Measurements from ENCODE around the gene LCN6. TPM values are rescaled to one million over a fixed set of nuclear protein-coding genes. Genes with fewer than 3 reads are reported as not detected.
"Not testable (repeated sequence)": the region's sequence is repeated elsewhere in the genome, so short reads cannot be mapped to it uniquely, and the experiment has no call there.

LCN6 gene
- total RNA-seq, 4 donors from 2014 or later: 4.0 to 8.3 (median 5.9) TPM

GRCh38 chr9:136707849-136708517 lies 40.3 kb downstream of the LCN6 start:
- H3K27me3 ChIP-seq: peaks cover 12% of the 10 kb centered on the region
- TF ChIP-seq, protein P1, sequence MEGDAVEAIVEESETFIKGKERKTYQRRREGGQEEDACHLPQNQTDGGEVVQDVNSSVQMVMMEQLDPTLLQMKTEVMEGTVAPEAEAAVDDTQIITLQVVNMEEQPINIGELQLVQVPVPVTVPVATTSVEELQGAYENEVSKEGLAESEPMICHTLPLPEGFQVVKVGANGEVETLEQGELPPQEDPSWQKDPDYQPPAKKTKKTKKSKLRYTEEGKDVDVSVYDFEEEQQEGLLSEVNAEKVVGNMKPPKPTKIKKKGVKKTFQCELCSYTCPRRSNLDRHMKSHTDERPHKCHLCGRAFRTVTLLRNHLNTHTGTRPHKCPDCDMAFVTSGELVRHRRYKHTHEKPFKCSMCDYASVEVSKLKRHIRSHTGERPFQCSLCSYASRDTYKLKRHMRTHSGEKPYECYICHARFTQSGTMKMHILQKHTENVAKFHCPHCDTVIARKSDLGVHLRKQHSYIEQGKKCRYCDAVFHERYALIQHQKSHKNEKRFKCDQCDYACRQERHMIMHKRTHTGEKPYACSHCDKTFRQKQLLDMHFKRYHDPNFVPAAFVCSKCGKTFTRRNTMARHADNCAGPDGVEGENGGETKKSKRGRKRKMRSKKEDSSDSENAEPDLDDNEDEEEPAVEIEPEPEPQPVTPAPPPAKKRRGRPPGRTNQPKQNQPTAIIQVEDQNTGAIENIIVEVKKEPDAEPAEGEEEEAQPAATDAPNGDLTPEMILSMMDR (IDR thresholded peaks at IDR 0.05): no peak
- TF ChIP-seq POLR2AphosphoS5 (IDR thresholded peaks at IDR 0.05): no peak
- no peak for TF ChIP-seq POLR2A (IDR thresholded peaks at IDR 0.05)
- TF ChIP-seq EP300 (IDR thresholded peaks at IDR 0.05): no peak
- peaks cover 14% of the 10 kb centered on the region for H3K4me1 ChIP-seq
- no peak overlapping the region for H3K4me3 ChIP-seq
- no peak for DNase-seq (ENCODE audit: low spot score in 2 of 2)
- no peak overlapping the region for H3K27ac ChIP-seq
- no peaks in the 10 kb centered on the region for H3K36me3 ChIP-seq
- no peaks in the 10 kb centered on the region for H3K9me3 ChIP-seq
- WGBS: 78% methylated on average over 22 of the region's 22 CpGs

GRCh38 chr9:136707011-136707410 lies 41.3 kb downstream of the LCN6 start:
- Histone ChIP-seq H3K4me3 (no peak overlapping the region), H3K9me3 (no peaks in the 10 kb centered on the region), H3K27ac (no peak overlapping the region), H3K27me3 (peaks cover 5% of the 10 kb centered on the region), H3K36me3 (no peaks in the 10 kb centered on the region), H3K4me1 (peaks cover 6% of the 10 kb centered on the region)
- DNase-seq (ENCODE audit: low spot score in 2 of 2): no peak
- 89% methylated on average over 3 of the region's 7 CpGs for WGBS
- no peak for TF ChIP-seq POLR2AphosphoS5 (IDR thresholded peaks at IDR 0.05)
- no peak for TF ChIP-seq POLR2A (IDR thresholded peaks at IDR 0.05)
- no peak for TF ChIP-seq EP300 (IDR thresholded peaks at IDR 0.05)
- TF ChIP-seq, protein P1 (IDR thresholded peaks at IDR 0.05): no peak

GRCh38 chr9:136705564-136705963 lies 42.8 kb downstream of the LCN6 start:
- no peaks in the 10 kb centered on the region for H3K36me3 ChIP-seq
- H3K9me3 ChIP-seq: no peaks in the 10 kb centered on the region
- TF ChIP-seq, protein P1 (IDR thresholded peaks at IDR 0.05): no peak
- no peak for TF ChIP-seq POLR2AphosphoS5 (IDR thresholded peaks at IDR 0.05)
- no peak for TF ChIP-seq EP300 (IDR thresholded peaks at IDR 0.05)
- no peak for TF ChIP-seq POLR2A (IDR thresholded peaks at IDR 0.05)
- no peak overlapping the region for H3K27ac ChIP-seq
- DNase-seq (ENCODE audit: low spot score in 2 of 2): no peak
- no peak overlapping the region for H3K4me3 ChIP-seq
- H3K4me1 ChIP-seq: no peaks in the 10 kb centered on the region
- 75% methylated on average over 7 of the region's 7 CpGs for WGBS
- peaks cover 11% of the 10 kb centered on the region for H3K27me3 ChIP-seq

- H3K9me3 ChIP-seq; H3K27ac ChIP-seq; DNase-seq (ENCODE audit: low spot score in 2 of 2); H3K4me1 ChIP-seq; H3K4me3 ChIP-seq; H3K36me3 ChIP-seq: not testable (repeated sequence)
- WGBS: 73% methylated on average over 8 of the region's 8 CpGs
- peaks cover 14% of the 10 kb centered on the region for H3K27me3 ChIP-seq
Measured at GRCh38 chr9:136704741-136705140, 43.6 kb downstream of the LCN6 start.

GRCh38 chr9:136703276-136703860 lies 45.0 kb downstream of the LCN6 start:
- H3K4me1 ChIP-seq: no peaks in the 10 kb centered on the region
- 80% methylated on average over 12 of the region's 12 CpGs for WGBS
- H3K4me3 ChIP-seq: no peak overlapping the region
- H3K27me3 ChIP-seq: peaks cover 18% of the 10 kb centered on the region
- TF ChIP-seq EP300 (IDR thresholded peaks at IDR 0.05): no peak
- TF ChIP-seq POLR2A (IDR thresholded peaks at IDR 0.05): no peak
- TF ChIP-seq POLR2AphosphoS5 (IDR thresholded peaks at IDR 0.05): no peak
- TF ChIP-seq, protein P1 (IDR thresholded peaks at IDR 0.05): no peak
- H3K9me3 ChIP-seq: no peaks in the 10 kb centered on the region
- no peak for DNase-seq (ENCODE audit: low spot score in 2 of 2)
- H3K27ac ChIP-seq: no peak overlapping the region
- no peaks in the 10 kb centered on the region for H3K36me3 ChIP-seq

All from suprapubic skin (tissue), 4 donors.